ENCODE results near the gene STX11.

The STX11 gene

DNA sequence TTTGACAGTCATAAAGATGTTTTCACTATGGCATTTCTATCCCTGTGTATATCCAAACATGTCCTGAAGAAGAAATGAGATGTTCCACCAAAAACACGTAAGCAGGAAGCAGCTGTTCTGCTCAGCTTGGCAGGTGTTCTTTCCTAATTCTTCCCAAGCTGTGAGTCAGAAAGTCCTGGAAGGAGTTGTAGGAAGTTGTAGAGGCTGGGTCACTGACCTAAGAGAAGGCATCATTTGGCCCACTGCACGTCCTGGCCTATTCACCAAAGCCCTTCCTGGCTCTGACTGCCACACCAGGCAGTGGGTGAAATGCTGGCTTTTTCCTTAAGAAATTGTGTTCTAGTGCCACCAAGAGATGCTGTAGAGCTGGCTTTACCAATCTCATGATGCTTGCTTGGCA, 40.3 kb downstream of the STX11 start:
- no peaks in the 10 kb centered on the region for H3K9me3 ChIP-seq (ENCODE audit: severe bottlenecking)
- TF ChIP-seq, protein P1, sequence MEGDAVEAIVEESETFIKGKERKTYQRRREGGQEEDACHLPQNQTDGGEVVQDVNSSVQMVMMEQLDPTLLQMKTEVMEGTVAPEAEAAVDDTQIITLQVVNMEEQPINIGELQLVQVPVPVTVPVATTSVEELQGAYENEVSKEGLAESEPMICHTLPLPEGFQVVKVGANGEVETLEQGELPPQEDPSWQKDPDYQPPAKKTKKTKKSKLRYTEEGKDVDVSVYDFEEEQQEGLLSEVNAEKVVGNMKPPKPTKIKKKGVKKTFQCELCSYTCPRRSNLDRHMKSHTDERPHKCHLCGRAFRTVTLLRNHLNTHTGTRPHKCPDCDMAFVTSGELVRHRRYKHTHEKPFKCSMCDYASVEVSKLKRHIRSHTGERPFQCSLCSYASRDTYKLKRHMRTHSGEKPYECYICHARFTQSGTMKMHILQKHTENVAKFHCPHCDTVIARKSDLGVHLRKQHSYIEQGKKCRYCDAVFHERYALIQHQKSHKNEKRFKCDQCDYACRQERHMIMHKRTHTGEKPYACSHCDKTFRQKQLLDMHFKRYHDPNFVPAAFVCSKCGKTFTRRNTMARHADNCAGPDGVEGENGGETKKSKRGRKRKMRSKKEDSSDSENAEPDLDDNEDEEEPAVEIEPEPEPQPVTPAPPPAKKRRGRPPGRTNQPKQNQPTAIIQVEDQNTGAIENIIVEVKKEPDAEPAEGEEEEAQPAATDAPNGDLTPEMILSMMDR (IDR thresholded peaks at IDR 0.05; ENCODE audit: low read depth, low read length): no peak
- no peak overlapping the region for H3K27ac ChIP-seq
- no peak overlapping the region for H3K4me3 ChIP-seq (ENCODE audit: low read depth, low read length)
- no peaks in the 10 kb centered on the region for H3K36me3 ChIP-seq
- no peak for DNase-seq
- no peaks in the 10 kb centered on the region for H3K27me3 ChIP-seq (ENCODE audit: insufficient read depth, low read depth, severe bottlenecking)

DNA sequence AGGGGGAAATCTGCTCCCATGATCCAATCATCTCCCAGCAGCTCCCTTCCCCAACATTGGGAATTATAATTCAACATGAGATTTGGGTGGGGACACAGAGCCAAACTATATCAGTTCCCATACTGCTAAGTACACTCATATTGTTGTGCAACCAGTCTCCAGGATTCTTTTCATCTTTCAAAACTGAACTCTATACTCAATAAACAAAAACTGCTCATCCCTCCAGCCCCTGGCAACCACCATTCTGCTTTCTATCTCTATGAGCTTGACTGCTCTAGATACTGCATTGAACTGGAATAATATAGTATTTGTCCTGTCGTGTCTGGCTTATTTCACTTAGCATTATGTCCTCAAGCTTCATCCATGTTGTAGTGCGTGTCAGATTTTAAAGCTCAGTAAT, 42.9 kb downstream of the STX11 start:
- Histone ChIP-seq H3K27me3 (ENCODE audit: insufficient read depth, low read depth, severe bottlenecking) (no peaks in the 10 kb centered on the region), H3K27ac (no peak overlapping the region), H3K36me3 (no peaks in the 10 kb centered on the region), H3K4me3 (ENCODE audit: low read depth, low read length) (no peak overlapping the region), H3K9me3 (ENCODE audit: severe bottlenecking) (no peaks in the 10 kb centered on the region)
- DNase-seq: no peak
- TF ChIP-seq, protein P1 (IDR thresholded peaks at IDR 0.05; ENCODE audit: low read depth, low read length): no peak

DNA sequence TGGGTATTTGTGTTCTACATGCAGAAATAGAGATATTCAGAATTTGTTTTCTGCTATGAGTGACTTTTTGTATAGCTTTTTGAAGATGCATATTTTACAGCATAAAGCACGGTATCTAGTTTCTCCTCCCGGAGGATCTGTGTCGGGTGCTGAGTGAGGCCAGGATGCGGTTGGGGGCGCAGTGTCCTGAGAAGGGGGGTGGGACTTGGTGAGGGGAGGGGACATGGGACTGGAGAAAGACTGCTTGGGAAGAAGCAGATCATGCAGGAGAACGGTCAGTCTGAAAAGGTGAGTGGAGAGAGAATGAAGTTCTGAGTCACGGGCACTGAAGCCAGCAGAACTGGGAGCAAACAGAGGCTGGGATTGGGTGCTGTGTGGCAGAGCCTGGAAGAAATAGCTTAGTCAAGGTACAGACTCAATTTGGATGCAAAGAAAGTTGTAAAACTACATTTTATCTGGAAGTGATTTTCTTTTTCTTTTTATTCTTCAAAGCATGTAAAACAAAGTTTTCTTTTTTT, 44.0 kb downstream of the STX11 start:
- H3K27ac ChIP-seq: no peak overlapping the region
- no peaks in the 10 kb centered on the region for H3K27me3 ChIP-seq (ENCODE audit: insufficient read depth, low read depth, severe bottlenecking)
- H3K36me3 ChIP-seq: no peaks in the 10 kb centered on the region
- TF ChIP-seq, protein P1 (IDR thresholded peaks at IDR 0.05; ENCODE audit: low read depth, low read length): no peak
- no peak overlapping the region for H3K4me3 ChIP-seq (ENCODE audit: low read depth, low read length)
- DNase-seq: no peak
- no peaks in the 10 kb centered on the region for H3K9me3 ChIP-seq (ENCODE audit: severe bottlenecking)

DNA sequence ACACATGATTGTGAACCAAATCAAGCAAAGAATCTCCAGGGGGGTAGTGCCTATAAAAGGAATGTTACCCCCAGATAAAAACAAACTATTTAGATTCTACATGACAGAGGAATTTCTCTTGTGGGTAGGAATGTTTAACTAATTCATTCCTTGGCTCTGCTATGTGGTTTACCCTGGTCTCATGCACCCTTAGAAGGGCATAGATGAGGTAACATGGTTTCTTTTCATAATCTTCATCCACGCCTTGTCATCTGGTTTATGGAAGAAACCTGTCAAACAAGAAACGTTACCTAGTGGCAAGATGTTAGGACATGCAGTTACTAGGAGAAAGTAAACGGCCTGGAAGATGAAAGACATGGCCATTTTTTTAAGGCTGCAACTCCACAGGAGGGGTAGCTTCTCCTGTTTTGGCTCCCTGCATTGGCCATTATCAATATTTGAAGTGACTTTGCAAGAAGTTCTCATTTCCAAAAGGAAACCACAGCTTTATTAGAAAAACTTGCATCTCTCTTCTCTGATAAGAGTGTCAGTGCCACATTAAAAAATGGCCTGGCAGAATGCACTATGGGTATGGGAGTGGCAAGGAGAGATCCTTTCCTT, 45.5 kb downstream of the STX11 start:
- TF ChIP-seq, protein P1 (IDR thresholded peaks at IDR 0.05; ENCODE audit: low read depth, low read length): no peak
- Histone ChIP-seq H3K27ac (no peak overlapping the region), H3K27me3 (ENCODE audit: insufficient read depth, low read depth, severe bottlenecking) (no peaks in the 10 kb centered on the region), H3K4me3 (ENCODE audit: low read depth, low read length) (no peak overlapping the region), H3K36me3 (no peaks in the 10 kb centered on the region), H3K9me3 (ENCODE audit: severe bottlenecking) (no peaks in the 10 kb centered on the region)
- DNase-seq: no peak

DNA sequence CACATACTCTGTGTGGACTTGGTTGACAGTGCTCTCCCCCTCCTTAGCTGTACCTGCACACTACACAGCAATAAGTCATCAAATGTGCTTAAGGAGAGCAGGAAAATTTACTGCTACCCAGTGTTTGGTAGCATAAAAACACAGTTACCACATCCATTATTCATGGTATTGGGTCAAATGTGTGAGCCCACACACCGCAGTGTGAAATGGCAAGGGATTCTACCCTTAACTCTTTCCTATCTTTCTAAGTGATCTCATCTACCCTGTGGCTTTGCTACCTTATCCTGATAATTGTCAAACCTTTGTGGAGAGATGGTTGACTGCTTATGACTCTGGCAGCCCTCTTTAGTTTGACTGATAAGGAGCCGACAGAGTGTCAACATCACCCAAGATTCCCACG, 47.6 kb downstream of the STX11 start:
- H3K9me3 ChIP-seq (ENCODE audit: severe bottlenecking): peaks cover 5% of the 10 kb centered on the region
- H3K27ac ChIP-seq: no peak overlapping the region
- H3K36me3 ChIP-seq: no peaks in the 10 kb centered on the region
- no peak overlapping the region for H3K4me3 ChIP-seq (ENCODE audit: low read depth, low read length)
- H3K27me3 ChIP-seq (ENCODE audit: insufficient read depth, low read depth, severe bottlenecking): no peaks in the 10 kb centered on the region
- no peak for DNase-seq
- TF ChIP-seq, protein P1 (IDR thresholded peaks at IDR 0.05; ENCODE audit: low read depth, low read length): no peak
